Measurements from ENCODE around the gene DOCK9. TPM values are rescaled to one million over a fixed set of nuclear protein-coding genes. Genes with fewer than 3 reads are reported as not detected.
A peak's percentile ranks its signal among the peaks of the same experiment; 100 is the strongest.

DOCK9 gene
- total RNA-seq, 4 donors from 2014 or later, result 31.4 to 46.7 (median 45.6) TPM

- H3K4me3 ChIP-seq, result no peak overlapping the region
- TF ChIP-seq CTCF (IDR thresholded peaks at IDR 0.05 in 4 of 5, conservative IDR thresholded peaks at IDR 0.05 in 1 of 5) (no peak), POLR2A (IDR thresholded peaks at IDR 0.05) (no peak)
- DNase-seq (no peak), ATAC-seq (no peak)
- H3K27ac ChIP-seq, result no peak overlapping the region
- intact Hi-C loops (cut with DNase I; ENCODE audit: low total_unique reads), result no loop called here
- H3K9me3 ChIP-seq, result no peaks in the 10 kb centered on the region
- H3K27me3 ChIP-seq, result no peaks in the 10 kb centered on the region
- in situ Hi-C loops (cut with MboI; ENCODE audit: low sequenced_read_pairs in 4 of 4), result no loop called here
- H3K4me1 ChIP-seq, result no peaks in the 10 kb centered on the region
- H3K36me3 ChIP-seq, result no peaks in the 10 kb centered on the region
Observed at GRCh38 chr13:98766697-98767096, 211.2 kb downstream of the DOCK9 start.

GRCh38 chr13:98765996-98766519, 211.8 kb downstream of the DOCK9 start:
- TF ChIP-seq POLR2A (IDR thresholded peaks at IDR 0.05) (no peak), CTCF (IDR thresholded peaks at IDR 0.05 in 4 of 5, conservative IDR thresholded peaks at IDR 0.05 in 1 of 5) (no peak)
- H3K9me3 ChIP-seq, result no peaks in the 10 kb centered on the region
- H3K27ac ChIP-seq, result no peak overlapping the region
- H3K36me3 ChIP-seq, result no peaks in the 10 kb centered on the region
- no peaks in the 10 kb centered on the region for H3K27me3 ChIP-seq
- intact Hi-C loops (cut with DNase I; ENCODE audit: low total_unique reads), result no loop called here
- no peak overlapping the region for H3K4me3 ChIP-seq
- DNase-seq (no peak), ATAC-seq (no peak)
- no peaks in the 10 kb centered on the region for H3K4me1 ChIP-seq
- in situ Hi-C loops (cut with MboI; ENCODE audit: low sequenced_read_pairs in 4 of 4), result no loop called here

- intact Hi-C loops (cut with DNase I; ENCODE audit: low total_unique reads) (no loop called here), in situ Hi-C loops (cut with MboI; ENCODE audit: low sequenced_read_pairs in 4 of 4) (no loop called here)
- Histone ChIP-seq H3K27me3 (no peaks in the 10 kb centered on the region), H3K36me3 (no peaks in the 10 kb centered on the region), H3K4me1 (no peaks in the 10 kb centered on the region), H3K27ac (no peak overlapping the region), H3K9me3 (no peaks in the 10 kb centered on the region), H3K4me3 (peak overlapping the region in 3 of 4 donors; percentile 4 to 33 (median 21))
- DNase-seq (no peak), ATAC-seq (no peak)
- TF ChIP-seq POLR2A (IDR thresholded peaks at IDR 0.05) (no peak), CTCF (IDR thresholded peaks at IDR 0.05 in 4 of 5, conservative IDR thresholded peaks at IDR 0.05 in 1 of 5) (no peak)
Observed at GRCh38 chr13:98761986-98762616, 215.8 kb downstream of the DOCK9 start.

GRCh38 chr13:98761126-98761985, 216.5 kb downstream of the DOCK9 start:
- peak overlapping the region in 3 of 4 donors; percentile 4 to 33 (median 21) for H3K4me3 ChIP-seq
- in situ Hi-C loops (cut with MboI; ENCODE audit: low sequenced_read_pairs in 4 of 4) (no loop called here), intact Hi-C loops (cut with DNase I; ENCODE audit: low total_unique reads) (no loop called here)
- H3K27me3 ChIP-seq, result no peaks in the 10 kb centered on the region
- no peaks in the 10 kb centered on the region for H3K36me3 ChIP-seq
- no peaks in the 10 kb centered on the region for H3K4me1 ChIP-seq
- H3K27ac ChIP-seq, result no peak overlapping the region
- ATAC-seq (no peak), DNase-seq (no peak)
- H3K9me3 ChIP-seq, result no peaks in the 10 kb centered on the region
- TF ChIP-seq POLR2A (IDR thresholded peaks at IDR 0.05) (no peak), CTCF (IDR thresholded peaks at IDR 0.05 in 4 of 5, conservative IDR thresholded peaks at IDR 0.05 in 1 of 5) (no peak)

Data from gastrocnemius medialis (tissue), 4 donors.